Stimulated activated naive CD8-positive, alpha-beta T cell treated with anti-CD3 and anti-CD28 coated beads, Interleukin-15, Interleukin-2, amounts not matched to agents 100 ng/mL and 50 ng/mL, for 24 hours (primary cell): ENCODE measurements around the gene C10orf88.

Source experiments
- H3K27ac Mint-ChIP-seq: one replicate; pipeline ENCODE4 v1.8.0; 2021; ENCODE audit warnings: mild to moderate bottlenecking, mixed read lengths
- H3K27me3 Mint-ChIP-seq: one replicate; pipeline ENCODE4 v1.8.0; 2021; ENCODE audit warnings: mixed read lengths
- H3K36me3 Mint-ChIP-seq: one replicate; pipeline ENCODE4 v1.8.0; 2021; ENCODE audit warnings: low read depth, mixed read lengths
- H3K4me1 Mint-ChIP-seq: one replicate; pipeline ENCODE4 v1.8.0; 2021; ENCODE audit warnings: low read depth, mixed read lengths
- H3K4me3 Mint-ChIP-seq: one replicate; pipeline ENCODE4 v1.8.0; 2021; ENCODE audit warnings: mild to moderate bottlenecking, mixed read lengths
- H3K9me3 Mint-ChIP-seq: one replicate; pipeline ENCODE4 v1.8.0; 2021; ENCODE audit warnings: mixed read lengths

Gene C10orf88

GRCh38 chr10:122981066-122981464, 27.0 kb upstream of the C10orf88 start:
- no peaks in the 10 kb centered on the region for H3K27me3 Mint-ChIP-seq
- H3K4me1 Mint-ChIP-seq = peaks cover 19% of the 10 kb centered on the region
- H3K36me3 Mint-ChIP-seq = peaks cover 5% of the 10 kb centered on the region
- H3K9me3 Mint-ChIP-seq = no peaks in the 10 kb centered on the region
- peak overlapping the region; percentile 93 for H3K27ac Mint-ChIP-seq
- peak overlapping the region; percentile 89 for H3K4me3 Mint-ChIP-seq

DNA sequence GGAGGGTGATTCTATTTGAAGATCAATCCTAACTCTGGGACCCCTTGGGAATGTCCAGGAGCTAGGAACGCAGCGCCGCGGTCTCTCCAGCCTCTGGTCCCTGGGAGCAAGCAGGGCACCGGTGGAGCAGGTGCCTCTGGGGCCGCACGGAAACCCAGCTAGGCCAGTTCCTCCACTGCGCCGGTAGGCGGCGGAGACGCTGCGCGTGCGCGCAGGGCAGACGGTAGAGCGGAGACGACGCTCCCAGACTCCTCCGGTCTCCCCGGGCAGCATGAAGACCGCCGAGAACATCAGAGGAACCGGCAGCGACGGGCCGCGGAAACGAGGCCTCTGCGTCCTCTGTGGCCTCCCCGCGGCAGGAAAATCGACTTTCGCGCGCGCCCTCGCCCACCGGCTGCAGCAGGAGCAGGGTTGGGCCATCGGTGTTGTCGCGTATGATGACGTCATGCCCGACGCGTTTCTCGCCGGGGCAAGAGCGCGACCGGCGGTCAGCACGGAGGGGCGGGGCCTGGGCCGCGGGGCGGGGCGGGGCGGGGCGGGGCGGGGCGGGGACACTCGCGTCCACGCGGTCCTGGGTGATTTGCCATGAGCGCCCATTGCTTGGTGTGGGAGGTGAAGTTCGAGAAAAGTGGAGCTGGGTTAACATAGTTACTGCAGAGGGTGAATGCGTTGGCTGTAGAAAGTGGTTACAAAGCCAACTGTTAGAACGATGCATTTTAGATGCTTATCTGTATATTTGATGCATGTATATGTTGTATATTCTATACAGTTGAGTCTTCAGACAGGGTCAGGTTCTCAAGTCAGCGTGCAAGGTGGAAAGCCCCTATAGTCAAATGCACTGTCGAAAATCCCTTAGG, 26.4 kb upstream of the C10orf88 start, which contains the start of gene PSTK:
Gene PSTK, plus strand, starts transcription at position 193 of the 857 bp plus-strand sequence. Its CDS starts 79 bp downstream, at position 272.
- peak within 1 kb of the TSS; percentile 93 for H3K27ac Mint-ChIP-seq
- peaks cover 4% of the 10 kb centered on the region for H3K27me3 Mint-ChIP-seq
- peak within 1 kb of the TSS; percentile 89 for H3K4me3 Mint-ChIP-seq
- H3K36me3 Mint-ChIP-seq = peaks cover 5% of the 10 kb centered on the region
- peaks cover 19% of the 10 kb centered on the region for H3K4me1 Mint-ChIP-seq
- no peaks in the 10 kb centered on the region for H3K9me3 Mint-ChIP-seq

- Mint-ChIP-seq H3K27ac (no peak overlapping the region), H3K36me3 (no peaks in the 10 kb centered on the region), H3K4me3 (no peak overlapping the region), H3K27me3 (peaks cover 4% of the 10 kb centered on the region), H3K4me1 (peaks cover under 1% of the 10 kb centered on the region), H3K9me3 (no peaks in the 10 kb centered on the region)
Observed at GRCh38 chr10:122974543-122975064, 20.6 kb upstream of the C10orf88 start.

DNA sequence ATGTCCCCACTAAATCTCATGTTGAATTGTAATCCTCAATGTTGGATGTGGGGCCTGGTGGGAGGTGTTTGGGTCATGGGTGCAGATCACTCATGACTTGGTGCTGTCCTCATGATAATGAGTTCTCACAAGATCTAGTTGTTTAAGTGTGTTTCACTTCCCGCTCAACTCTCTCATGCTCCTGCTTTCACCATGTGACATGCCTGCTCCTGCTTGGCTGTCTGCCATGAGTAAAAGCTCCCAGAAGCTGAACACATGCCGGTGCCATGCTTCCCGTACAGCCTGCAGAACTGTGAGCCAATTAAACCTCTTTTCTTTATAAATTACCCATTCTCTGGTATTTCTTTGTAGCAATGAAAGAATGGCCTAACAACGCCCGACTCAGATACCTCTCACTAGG, 20.0 kb upstream of the C10orf88 start:
- peaks cover 9% of the 10 kb centered on the region for H3K27me3 Mint-ChIP-seq
- H3K27ac Mint-ChIP-seq = no peak overlapping the region
- no peaks in the 10 kb centered on the region for H3K36me3 Mint-ChIP-seq

GRCh38 chr10:122968698-122969097, 14.7 kb upstream of the C10orf88 start:
- Mint-ChIP-seq H3K9me3 (peaks cover 32% of the 10 kb centered on the region), H3K4me3 (no peak overlapping the region), H3K36me3 (peaks cover 10% of the 10 kb centered on the region), H3K27me3 (peaks cover 25% of the 10 kb centered on the region), H3K4me1 (no peaks in the 10 kb centered on the region), H3K27ac (no peak overlapping the region)

More for the DNA sequence above, 20.0 kb upstream of the C10orf88 start:
- Mint-ChIP-seq H3K4me1 (no peaks in the 10 kb centered on the region), H3K9me3 (peaks cover 3% of the 10 kb centered on the region), H3K4me3 (no peak overlapping the region)

GRCh38 chr10:122966879-122967278, 12.9 kb upstream of the C10orf88 start:
- peaks cover 10% of the 10 kb centered on the region for H3K36me3 Mint-ChIP-seq
- H3K4me1 Mint-ChIP-seq = no peaks in the 10 kb centered on the region
- peaks cover 32% of the 10 kb centered on the region for H3K9me3 Mint-ChIP-seq
- H3K27me3 Mint-ChIP-seq = peaks cover 28% of the 10 kb centered on the region
- no peak overlapping the region for H3K4me3 Mint-ChIP-seq
- no peak overlapping the region for H3K27ac Mint-ChIP-seq

- peaks cover 16% of the 10 kb centered on the region for H3K27me3 Mint-ChIP-seq
- H3K4me1 Mint-ChIP-seq = no peaks in the 10 kb centered on the region
- H3K36me3 Mint-ChIP-seq = peaks cover 10% of the 10 kb centered on the region
- no peak overlapping the region for H3K4me3 Mint-ChIP-seq
- peaks cover 24% of the 10 kb centered on the region for H3K9me3 Mint-ChIP-seq
- no peak overlapping the region for H3K27ac Mint-ChIP-seq
Observed at GRCh38 chr10:122962405-122962804, 8.4 kb upstream of the C10orf88 start.

- Mint-ChIP-seq H3K4me3 (no peak overlapping the region), H3K4me1 (peaks cover 24% of the 10 kb centered on the region), H3K9me3 (no peaks in the 10 kb centered on the region), H3K27me3 (peaks cover 9% of the 10 kb centered on the region), H3K27ac (no peak overlapping the region), H3K36me3 (peaks cover 7% of the 10 kb centered on the region)
Observed at GRCh38 chr10:122957474-122957873, 3.4 kb upstream of the C10orf88 start.

DNA sequence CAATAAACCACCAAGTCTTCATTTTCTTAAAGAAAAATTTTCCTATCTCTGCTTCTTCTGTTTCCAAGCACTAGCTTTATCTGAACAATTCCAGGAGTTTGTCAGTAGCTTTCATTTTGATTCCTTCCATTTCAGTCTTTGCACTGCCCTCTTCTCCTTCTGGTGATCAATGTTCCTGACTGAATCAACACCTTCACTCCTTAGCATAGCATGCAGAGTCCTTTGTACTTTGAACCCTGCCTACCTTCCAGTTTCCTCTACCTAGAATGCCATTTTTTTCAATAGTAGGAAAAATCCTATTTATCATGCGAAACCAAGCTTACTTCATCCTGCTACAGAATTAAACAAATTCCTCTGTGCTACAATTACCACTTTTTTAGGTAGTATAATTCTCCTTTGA, 1.9 kb upstream of the C10orf88 start:
- Mint-ChIP-seq H3K27ac (no peak overlapping the region), H3K36me3 (peaks cover 11% of the 10 kb centered on the region), H3K4me3 (no peak overlapping the region), H3K4me1 (peaks cover 30% of the 10 kb centered on the region), H3K27me3 (peaks cover 9% of the 10 kb centered on the region), H3K9me3 (no peaks in the 10 kb centered on the region)

DNA sequence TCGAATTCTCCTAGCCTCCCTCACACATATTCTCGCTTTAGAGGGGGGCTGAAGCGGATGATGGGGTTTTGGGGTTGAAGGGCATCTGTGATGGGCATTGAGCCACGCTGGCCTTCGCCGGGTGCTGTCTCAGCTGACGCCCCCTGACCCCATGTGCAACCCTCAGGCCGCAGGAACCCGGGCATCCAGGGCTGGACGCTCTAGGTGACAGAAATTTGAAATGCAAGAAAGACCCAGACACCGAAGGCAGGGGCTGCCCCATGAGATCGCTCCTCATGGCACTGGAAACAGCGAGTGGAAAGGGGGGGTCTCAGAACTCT, 664 bp upstream of the C10orf88 start:
- Mint-ChIP-seq H3K27me3 (peaks cover 9% of the 10 kb centered on the region), H3K27ac (no peak overlapping the region), H3K4me1 (peaks cover 30% of the 10 kb centered on the region), H3K36me3 (peaks cover 17% of the 10 kb centered on the region), H3K4me3 (peak overlapping the region; percentile 86), H3K9me3 (no peaks in the 10 kb centered on the region)

DNA sequence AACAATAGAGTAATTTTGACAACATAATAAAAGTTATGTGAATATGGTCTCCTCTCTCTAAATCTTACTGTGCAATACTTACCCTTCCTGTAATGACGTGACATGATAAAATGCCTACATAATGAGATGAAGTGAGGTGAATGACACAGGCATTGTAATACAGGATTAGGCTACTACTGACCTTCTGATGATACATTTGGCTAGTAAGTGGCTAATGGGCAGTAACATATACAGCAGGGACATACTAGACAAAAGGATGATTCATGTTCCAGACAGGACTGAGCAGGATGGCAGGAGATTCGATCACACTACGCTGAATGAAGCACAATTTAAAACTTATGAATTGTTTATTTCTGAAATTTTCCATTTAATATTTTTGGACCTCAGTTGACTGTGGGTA, 4.7 kb downstream of the C10orf88 start:
- H3K4me1 Mint-ChIP-seq = peaks cover 20% of the 10 kb centered on the region
- peaks cover 50% of the 10 kb centered on the region for H3K36me3 Mint-ChIP-seq
- H3K9me3 Mint-ChIP-seq = no peaks in the 10 kb centered on the region
- no peaks in the 10 kb centered on the region for H3K27me3 Mint-ChIP-seq
- H3K27ac Mint-ChIP-seq = no peak overlapping the region
- no peak overlapping the region for H3K4me3 Mint-ChIP-seq

DNA sequence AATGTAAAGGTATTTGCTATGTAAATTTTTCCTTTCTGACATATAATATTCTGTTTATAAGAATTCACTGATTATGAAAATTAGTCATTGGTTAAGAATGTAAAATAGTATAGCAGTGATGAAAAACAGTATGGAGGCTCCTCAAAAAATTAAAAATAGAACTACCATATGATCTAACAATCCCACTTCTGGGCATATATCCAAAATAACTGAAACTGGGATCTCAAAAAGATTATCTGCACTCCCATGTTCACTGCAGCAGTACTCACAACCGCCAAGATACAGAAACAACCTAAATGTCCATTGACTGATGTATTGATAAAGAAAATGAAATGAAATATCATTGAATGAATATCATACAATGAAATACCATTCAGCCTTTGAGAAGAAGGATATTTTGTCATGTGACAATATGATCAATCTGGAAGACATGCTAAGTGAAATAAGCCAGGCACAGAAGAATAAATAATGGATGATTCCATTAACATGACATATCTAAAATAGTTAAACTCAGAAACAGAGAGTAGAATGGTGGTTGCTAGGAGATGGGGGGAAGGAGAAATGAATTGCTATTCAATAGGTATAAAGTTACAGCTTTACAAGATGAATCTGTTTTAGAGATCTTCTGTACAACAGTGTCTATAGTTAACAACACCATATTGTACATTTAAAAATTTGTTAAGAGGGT, 14.0 kb downstream of the C10orf88 start:
- Mint-ChIP-seq H3K36me3 (peaks cover 55% of the 10 kb centered on the region), H3K9me3 (no peaks in the 10 kb centered on the region), H3K27me3 (no peaks in the 10 kb centered on the region), H3K27ac (no peak overlapping the region), H3K4me3 (no peak overlapping the region), H3K4me1 (no peaks in the 10 kb centered on the region)

DNA sequence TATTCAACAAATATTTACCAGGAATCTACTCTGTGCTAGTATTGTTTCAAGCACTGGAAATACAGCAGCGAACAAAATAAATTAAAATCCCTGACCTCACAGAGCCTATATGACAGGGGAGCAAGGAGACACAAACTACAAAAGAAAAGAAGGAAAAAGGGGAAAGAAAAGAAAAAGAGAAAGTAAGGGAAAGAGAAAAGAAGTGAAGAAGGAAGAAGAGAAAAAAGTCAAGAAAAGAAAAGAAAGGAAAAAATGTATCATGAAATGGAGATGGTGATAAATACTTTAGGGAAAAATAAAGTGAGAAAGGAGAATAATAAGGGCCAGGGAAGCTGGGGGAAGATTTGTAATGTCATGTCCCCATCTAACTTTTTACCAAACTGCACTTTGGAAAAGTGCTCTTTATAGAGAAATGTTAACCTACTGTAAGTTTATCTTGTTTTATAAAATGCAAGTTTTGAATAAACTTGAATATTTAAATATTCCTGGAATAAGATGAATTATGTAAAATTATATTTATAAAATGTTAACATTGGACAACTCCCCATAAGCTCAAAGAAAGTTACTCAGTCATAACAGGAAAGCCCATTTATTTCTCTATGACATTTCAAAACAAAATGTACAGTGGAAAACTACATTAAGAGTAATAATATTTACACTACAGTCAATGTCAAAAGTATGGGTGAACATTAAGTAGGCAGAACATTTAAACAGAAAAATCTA, 14.7 kb downstream of the C10orf88 start:
- H3K36me3 Mint-ChIP-seq = peaks cover 58% of the 10 kb centered on the region
- no peak overlapping the region for H3K27ac Mint-ChIP-seq
- H3K4me1 Mint-ChIP-seq = no peaks in the 10 kb centered on the region
- H3K27me3 Mint-ChIP-seq = no peaks in the 10 kb centered on the region
- H3K4me3 Mint-ChIP-seq = no peak overlapping the region
- no peaks in the 10 kb centered on the region for H3K9me3 Mint-ChIP-seq

- H3K4me1 Mint-ChIP-seq = no peaks in the 10 kb centered on the region
- H3K36me3 Mint-ChIP-seq = peaks cover 24% of the 10 kb centered on the region
- no peak overlapping the region for H3K27ac Mint-ChIP-seq
- H3K27me3 Mint-ChIP-seq = no peaks in the 10 kb centered on the region
- H3K9me3 Mint-ChIP-seq = no peaks in the 10 kb centered on the region
- H3K4me3 Mint-ChIP-seq = no peak overlapping the region
Observed at GRCh38 chr10:122931088-122931906, 22.7 kb downstream of the C10orf88 start.
